Loucy (cell line): Measurements from ENCODE around the gene NREP.

Experiments
- CTCF ChIP-seq: fragments of 200-600 bp; sonication (generic); conservative IDR thresholded peaks from 2 replicates; pipeline ENCODE4 v1.5.1; 2014; ENCODE audit warnings: mild to moderate bottlenecking, antibody characterized with exemption, low read length
- EZH2phosphoT487 ChIP-seq: fragments of 200-600 bp; IDR thresholded peaks from 2 replicates; pipeline ENCODE4 v1.6.1; 2018; ENCODE audit warnings: antibody characterized with exemption, mild to moderate bottlenecking, moderate library complexity, borderline replicate concordance

GRCh38 chr5:111697215-111697614, 59.8 kb downstream of the NREP start:
- TF ChIP-seq CTCF (no peak), EZH2phosphoT487 (no peak)
